GM18519 (cell line): ENCODE data around the gene TIMM10B.

Source experiments
- ATAC-seq: cut with Tn5 transposase; IDR thresholded peaks from one replicate; pipeline ENCODE4 v1.9.1; 2021; ENCODE audit warnings: mild to moderate bottlenecking, moderate library complexity; ENCODE audit not compliant: unreplicated experiment, low FRiP score

TIMM10B gene

GRCh38 chr11:6469599-6469998 is 11.7 kb upstream of the TIMM10B start:
- no peak for ATAC-seq

- ATAC-seq: no peak
Observed at GRCh38 chr11:6472934-6473333, 8.4 kb upstream of the TIMM10B start.

DNA sequence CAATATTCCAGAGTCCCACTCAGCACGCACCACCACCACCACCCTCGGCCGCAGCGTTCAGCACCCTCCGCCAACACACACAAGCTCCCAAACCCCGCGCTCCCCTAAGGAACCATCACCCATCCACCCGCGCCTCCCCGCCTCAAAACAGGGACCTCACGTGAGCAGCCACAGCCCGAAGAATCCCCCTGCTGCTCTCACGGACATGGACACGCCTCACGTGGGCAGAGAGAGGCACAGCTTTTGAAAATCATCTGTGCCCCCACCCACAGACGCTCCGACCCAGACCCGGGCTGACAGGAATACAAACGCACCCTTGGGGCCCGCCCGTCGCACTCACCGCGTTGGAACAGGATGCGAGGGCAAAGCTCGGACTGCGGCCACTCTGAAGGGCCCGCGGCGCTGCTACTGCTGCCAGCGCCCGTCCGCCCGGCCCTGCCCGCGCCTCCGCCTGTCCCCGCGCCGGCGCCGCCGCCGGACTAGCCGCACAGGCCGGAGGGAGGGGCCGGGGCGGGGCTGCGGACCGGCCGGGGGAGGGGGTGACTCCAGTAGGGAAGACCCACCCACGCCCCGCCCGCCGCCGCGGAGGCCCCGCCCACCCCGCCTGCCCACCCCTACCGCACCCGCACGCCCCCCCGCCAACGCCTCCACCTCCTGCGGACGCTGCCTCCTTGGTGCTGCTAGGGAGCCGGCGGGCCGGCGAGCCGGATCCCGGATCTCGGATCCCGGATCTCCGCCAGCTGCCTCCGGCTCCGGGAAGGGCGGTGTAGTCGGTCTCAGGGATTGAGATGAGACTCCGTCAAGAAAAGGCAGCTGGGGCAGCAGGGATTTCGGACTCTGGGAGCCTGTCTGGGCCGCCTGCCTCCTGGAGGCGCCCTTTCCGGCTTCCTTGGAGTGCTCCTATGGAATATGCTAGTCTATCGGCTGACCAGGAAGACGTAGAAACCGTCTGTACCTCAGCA is 7.6 kb upstream of the TIMM10B start, which contains the start of gene TRIM3:
TSS of gene TRIM3 (minus strand) at position 491 of the 962 bp plus-strand sequence. CDS start 8,246 bp downstream, outside the sequence.
- ATAC-seq: no peak

- ATAC-seq: no peak
Observed at GRCh38 chr11:6474413-6474792, 6.9 kb upstream of the TIMM10B start.

GRCh38 chr11:6474806-6475500 is 6.3 kb upstream of the TIMM10B start:
- no peak for ATAC-seq

- no peak for ATAC-seq
Observed at GRCh38 chr11:6475936-6476335, 5.4 kb upstream of the TIMM10B start.

GRCh38 chr11:6476571-6476970 is 4.7 kb upstream of the TIMM10B start:
- ATAC-seq: no peak

GRCh38 chr11:6480299-6480914 is 894 bp upstream of the TIMM10B start:
- no peak for ATAC-seq

GRCh38 chr11:6481924-6482275 is 599 bp downstream of the TIMM10B start:
- ATAC-seq: no peak

- ATAC-seq: no peak
Observed at GRCh38 chr11:6482441-6482840, 1.1 kb downstream of the TIMM10B start.

DNA sequence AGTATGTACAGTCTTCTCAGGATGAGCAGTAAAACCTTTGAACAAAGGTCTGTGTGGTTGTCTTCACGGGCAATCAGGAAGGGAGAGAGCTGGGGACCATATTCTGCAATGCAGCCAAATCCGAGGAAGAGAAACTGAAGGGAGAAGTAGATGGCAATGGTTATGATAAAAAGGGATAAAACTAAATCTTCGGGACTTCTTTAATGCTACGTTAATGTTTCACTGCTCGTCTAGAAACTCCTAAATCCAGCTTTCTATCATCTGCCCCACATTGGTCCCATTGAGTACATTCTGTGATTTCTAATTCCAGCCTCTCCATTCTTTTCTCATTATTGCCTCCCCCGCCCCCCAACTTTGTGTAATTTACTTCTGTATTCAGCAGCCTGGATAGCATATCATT is 1.7 kb downstream of the TIMM10B start:
- ATAC-seq: no peak

- no peak for ATAC-seq
Observed at GRCh38 chr11:6485661-6486060, 4.4 kb downstream of the TIMM10B start.

DNA sequence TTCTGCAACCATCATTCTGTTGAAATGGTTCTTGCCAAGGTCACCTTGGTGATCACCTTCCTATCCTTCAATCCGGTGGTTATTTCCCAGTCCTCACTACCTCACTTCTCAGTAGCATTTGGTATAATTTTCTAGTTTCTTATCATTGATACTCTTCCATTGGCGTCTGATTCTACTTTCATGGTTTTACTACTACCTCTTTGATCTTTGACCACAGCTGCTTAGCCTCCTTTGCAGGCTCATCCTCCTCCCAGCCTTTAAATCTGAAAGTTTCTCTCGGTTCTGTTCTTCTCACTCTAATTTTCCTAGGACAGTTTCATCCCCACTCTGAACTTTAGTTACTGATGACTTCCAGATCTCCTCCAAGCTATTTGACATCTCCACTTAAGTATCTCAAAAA is 5.0 kb downstream of the TIMM10B start:
- ATAC-seq: no peak

DNA sequence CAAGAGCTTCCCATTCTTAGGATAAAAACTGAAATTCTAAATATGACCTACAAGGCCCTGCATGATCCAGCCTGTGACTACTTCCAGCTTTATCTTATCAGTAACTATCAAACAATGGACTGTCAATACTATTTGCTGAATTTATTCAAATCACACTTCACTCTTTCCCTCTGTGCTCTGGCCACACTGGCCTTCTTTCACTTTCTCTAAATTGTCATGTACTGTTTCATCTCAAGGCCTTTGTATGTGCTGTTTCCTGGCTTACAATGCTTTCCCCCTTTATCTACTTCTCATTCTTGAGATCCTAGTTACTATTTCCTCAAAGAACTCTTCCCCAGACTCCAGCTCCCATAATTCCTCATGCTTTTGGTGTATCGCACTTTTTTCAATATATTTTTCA is 5.6 kb downstream of the TIMM10B start:
- no peak for ATAC-seq

DNA sequence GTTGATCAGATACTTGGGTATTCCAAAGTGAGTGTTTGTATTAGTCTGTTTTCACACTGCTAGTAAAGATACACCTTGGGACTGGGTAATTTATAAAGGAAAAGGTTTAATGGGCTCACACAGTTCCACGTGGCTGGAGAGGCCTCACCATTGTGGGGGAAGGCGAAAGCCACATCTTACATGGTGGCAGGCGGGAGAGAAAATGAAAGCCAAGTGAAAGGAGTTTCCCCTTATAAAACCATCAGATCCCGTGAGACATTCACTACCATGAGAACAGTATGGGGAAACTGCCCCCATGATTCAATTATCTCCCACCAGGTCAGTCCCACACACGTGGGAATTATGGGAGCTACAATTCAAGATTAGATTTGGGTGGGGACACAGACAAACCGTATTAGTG is 7.0 kb downstream of the TIMM10B start:
- no peak for ATAC-seq

- no peak for ATAC-seq
Observed at GRCh38 chr11:6488821-6489220, 7.5 kb downstream of the TIMM10B start.

DNA sequence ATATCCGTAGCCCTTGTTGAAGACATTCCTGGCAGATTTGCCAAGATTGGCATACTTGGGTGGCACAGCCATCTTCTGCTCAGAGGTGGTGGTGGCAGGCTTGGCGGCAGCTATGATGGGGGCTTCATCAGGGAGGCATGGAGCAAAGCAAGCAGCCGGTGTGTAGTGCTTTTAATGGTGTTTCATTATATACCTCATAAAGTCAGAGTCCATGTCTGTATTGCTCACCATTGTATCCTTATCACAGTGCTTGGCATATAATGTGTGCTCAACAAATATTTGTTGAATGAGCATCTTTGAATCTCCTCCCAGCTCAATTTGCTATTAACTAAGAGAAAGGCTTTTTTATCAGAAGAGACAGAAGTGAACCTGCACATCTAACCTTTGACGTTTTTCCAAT is 8.0 kb downstream of the TIMM10B start:
- no peak for ATAC-seq

GRCh38 chr11:6497069-6497839 is 16.0 kb downstream of the TIMM10B start, which contains the start of gene DNHD1:
DNHD1 (plus strand) TSS chr11:6497280; CDS start chr11:6498216, 936 bp downstream.
- no peak for ATAC-seq

DNA sequence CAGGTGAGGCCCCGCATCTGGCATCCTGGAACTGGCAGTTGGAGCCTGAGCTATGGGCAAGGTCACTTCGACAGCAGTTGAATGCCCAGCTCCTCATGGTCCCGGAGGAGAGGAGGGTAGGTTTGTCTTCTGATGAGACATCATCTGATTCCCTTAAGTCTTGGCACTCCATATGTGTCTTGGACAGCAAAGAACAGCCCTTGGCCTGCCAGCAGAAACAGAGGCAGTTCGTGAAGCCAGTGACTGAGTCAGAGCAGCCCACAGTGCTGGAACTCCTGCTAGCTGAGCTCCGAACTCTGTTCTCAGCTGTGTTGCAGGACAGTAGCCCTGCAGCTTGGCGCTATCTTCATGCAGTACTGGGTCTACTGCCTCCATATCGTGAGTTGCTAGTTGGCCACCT is 16.8 kb downstream of the TIMM10B start:
- ATAC-seq: no peak

DNA sequence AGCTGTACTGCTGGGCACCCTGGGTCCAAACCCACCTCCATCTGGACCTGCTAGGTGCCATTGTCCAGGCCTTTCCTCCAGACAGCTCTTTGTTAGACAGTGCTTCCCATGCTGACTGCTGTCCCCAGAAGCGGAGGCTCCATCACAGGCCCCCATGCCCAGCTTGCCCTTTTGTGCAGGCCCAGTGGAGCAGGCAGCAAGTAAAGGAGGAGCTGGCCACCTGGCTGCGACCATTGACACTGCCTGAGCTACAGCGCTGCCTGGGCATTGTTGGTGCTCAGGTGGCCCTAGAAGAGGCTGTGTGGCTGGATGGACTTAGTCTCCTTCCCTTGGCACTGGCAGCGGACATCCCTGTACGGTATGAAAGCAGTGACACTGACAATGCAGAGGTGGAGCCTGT is 17.2 kb downstream of the TIMM10B start:
- ATAC-seq: no peak
